GM18873 (cell line): ENCODE results near the gene GBP4.
A peak's percentile ranks its signal among the peaks of the same experiment; 100 is the strongest.
"Not testable (repeated sequence)": the region's sequence is repeated elsewhere in the genome, so short reads cannot be mapped to it uniquely, and the experiment has no call there.

Experiments
- ATAC-seq: cut with Tn5 transposase; IDR thresholded peaks from one replicate; pipeline ENCODE4 v1.9.1; 2021; ENCODE audit warnings: mild to moderate bottlenecking, moderate library complexity, moderate number of reproducible peaks; ENCODE audit not compliant: unreplicated experiment, low FRiP score

GBP4 gene

GRCh38 chr1:89198491-89199072 is at the start of gene GBP4:
Gene GBP4, minus strand, starts transcription at chr1:89198942. Its CDS starts 108 bp downstream, at chr1:89198834.
- peak; percentile 63 for ATAC-seq

GRCh38 chr1:89243046-89243445 is 44.3 kb upstream of the GBP4 start:
- no peak for ATAC-seq

GRCh38 chr1:89221341-89221740 is 22.6 kb upstream of the GBP4 start:
- no peak for ATAC-seq

- ATAC-seq, result not testable (repeated sequence)
Measured at GRCh38 chr1:89219851-89220250, 21.1 kb upstream of the GBP4 start.

- ATAC-seq, result not testable (repeated sequence)
Measured at GRCh38 chr1:89218941-89219340, 20.2 kb upstream of the GBP4 start.

- ATAC-seq, result no peak
Measured at GRCh38 chr1:89213347-89213746, 14.6 kb upstream of the GBP4 start.

GRCh38 chr1:89211035-89211634 is 12.4 kb upstream of the GBP4 start:
- no peak for ATAC-seq

- no peak for ATAC-seq
Measured at GRCh38 chr1:89206373-89206772, 7.6 kb upstream of the GBP4 start.

GRCh38 chr1:89203166-89203565 is 4.4 kb upstream of the GBP4 start:
- ATAC-seq, result no peak

GRCh38 chr1:89201106-89201794 is 2.5 kb upstream of the GBP4 start:
- ATAC-seq, result peak; percentile 87

GRCh38 chr1:89200663-89201062 is 1.9 kb upstream of the GBP4 start:
- no peak for ATAC-seq

- no peak for ATAC-seq
Measured at GRCh38 chr1:89199525-89200031, 836 bp upstream of the GBP4 start.

GRCh38 chr1:89198081-89198480 is 661 bp downstream of the GBP4 start:
- ATAC-seq, result no peak

GRCh38 chr1:89195476-89195875 is 3.3 kb downstream of the GBP4 start:
- no peak for ATAC-seq

- no peak for ATAC-seq
Measured at GRCh38 chr1:89191314-89191713, 7.4 kb downstream of the GBP4 start.

- ATAC-seq, result no peak
Measured at GRCh38 chr1:89190017-89190416, 8.7 kb downstream of the GBP4 start.

- ATAC-seq, result no peak
Measured at GRCh38 chr1:89179343-89179742, 19.4 kb downstream of the GBP4 start.

GRCh38 chr1:89176971-89177370 is 21.8 kb downstream of the GBP4 start:
- ATAC-seq, result no peak

GRCh38 chr1:89175601-89176256 is 23.0 kb downstream of the GBP4 start, which contains the start of gene GBP7:
Gene GBP7, minus strand, starts transcription at chr1:89176003. Its CDS starts 4,068 bp downstream, at chr1:89171935.
- ATAC-seq, result no peak

GRCh38 chr1:89174491-89174890 is 24.3 kb downstream of the GBP4 start:
- no peak for ATAC-seq
